GM12878 (cell line): ENCODE data around the gene SEMA4D.

Experiments used
- CREB1 ChIP-seq: IDR thresholded peaks from 2 replicates; pipeline ENCODE4 v1.6.1; 2012; ENCODE audit warnings: low read depth, mild to moderate bottlenecking, inconsistent platforms
- CTCF ChIP-seq, 3 experiments: IDR thresholded peaks in 2 of 3; conservative IDR thresholded peaks in 1 of 3; 2 replicates each; pipeline ENCODE4 v1.5.1; 2011; ENCODE audit warnings: low read depth in 3 of 3, low read length in 3 of 3, mild to moderate bottlenecking in 3 of 3, control low read depth in 2 of 3, moderate library complexity in 2 of 3, inconsistent platforms in 1 of 3, mixed read lengths in 1 of 3; ENCODE audit not compliant: control insufficient read depth in 2 of 3, insufficient read depth in 1 of 3; ENCODE audit errors: extremely low read depth in 1 of 3
- JUND ChIP-seq: IDR thresholded peaks from 2 replicates; pipeline ENCODE4 v1.6.1; 2012; ENCODE audit warnings: low read depth, mild to moderate bottlenecking, low read length, improper control_type of control experiment, moderate library complexity
- POLR2A ChIP-seq: IDR thresholded peaks from 2 replicates; pipeline ENCODE4 v1.6.1; 2011; ENCODE audit warnings: low read depth, mild to moderate bottlenecking, low read length
- REST ChIP-seq: IDR thresholded peaks from 2 replicates; pipeline ENCODE4 v1.6.1; 2012; ENCODE audit warnings: mild to moderate bottlenecking, low read depth, low read length
- SREBF2 ChIP-seq: IDR thresholded peaks from 2 replicates; pipeline ENCODE4 v1.6.1; 2012; ENCODE audit warnings: mild to moderate bottlenecking, low read length
- TAF1 ChIP-seq: IDR thresholded peaks from 2 replicates; pipeline ENCODE4 v1.6.1; 2011; ENCODE audit warnings: mild to moderate bottlenecking, low read depth, low read length, borderline replicate concordance
- TBL1XR1 ChIP-seq: IDR thresholded peaks from 2 replicates; pipeline ENCODE4 v1.6.1; 2012; ENCODE audit warnings: low read depth, low read length, improper control_type of control experiment

- TF ChIP-seq CREB1 (no peak), POLR2A (no peak), REST (no peak), SREBF2 (no peak), JUND (no peak), TBL1XR1 (no peak), TAF1 (no peak), CTCF (IDR thresholded peaks at IDR 0.05 in 2 of 3, conservative IDR thresholded peaks at IDR 0.05 in 1 of 3; ENCODE audit: control insufficient read depth in 2 of 3, extremely low read depth in 1 of 3, insufficient read depth in 1 of 3, low read depth in 3 of 3, low read length in 3 of 3) (peak; percentile 60 to 84 (median 74))
Observed at GRCh38 chr9:89428901-89429890, 68.7 kb downstream of the SEMA4D start.
